ENCODE measurements around the gene SLC35C1. TPM values are rescaled to one million over a fixed set of nuclear protein-coding genes. Genes with fewer than 3 reads are reported as not detected.

SLC35C1 gene
- total RNA-seq, 1 donor from 2014 or later = 3.7 TPM

DNA sequence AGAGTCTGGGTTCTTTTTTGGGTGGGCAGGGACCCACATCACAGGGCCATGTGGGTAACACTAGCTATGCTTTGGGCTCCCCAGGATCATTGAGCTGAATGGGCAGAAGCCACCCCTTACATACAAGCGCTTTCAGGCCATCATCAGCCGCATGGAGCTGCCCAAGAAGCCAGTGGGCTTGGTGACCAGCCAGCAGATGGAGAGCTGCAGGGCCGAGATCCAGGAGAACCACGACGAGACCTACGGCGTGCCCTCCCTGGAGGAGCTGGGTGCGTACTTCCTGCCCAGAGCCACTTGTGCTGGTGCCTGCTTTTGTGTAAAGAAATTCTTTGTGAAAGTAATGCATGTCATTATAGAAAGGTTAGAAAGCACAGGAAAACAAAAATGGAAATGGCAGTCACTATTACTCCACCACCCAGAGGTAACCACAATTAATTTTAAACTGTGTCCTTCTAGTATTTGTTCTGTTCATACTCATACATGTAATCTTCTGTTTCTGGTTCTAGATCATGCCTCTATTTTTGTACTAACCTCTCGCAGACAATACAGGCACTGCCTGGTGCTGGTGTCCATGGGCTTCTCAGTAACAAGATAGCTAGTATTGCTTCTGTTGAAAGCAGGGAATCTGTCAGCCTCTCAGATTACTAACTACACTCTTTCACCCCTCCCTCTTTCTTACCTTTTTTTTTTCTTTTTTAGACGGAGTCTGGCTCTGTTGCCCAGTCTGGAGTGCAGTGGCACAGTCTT lies 56.0 kb downstream of the SLC35C1 start:
- FAIRE-seq (no peak), DNase-seq (ENCODE audit: low spot score in 2 of 2) (no peak)

Other genes with a start within 250 kb of the SLC35C1 start
- gene CHST1, start 139.5 kb upstream of the SLC35C1 start, total RNA-seq = 10.6 TPM
- 40.4 TPM for gene CRY2, start 42.3 kb downstream of the SLC35C1 start, total RNA-seq
- gene MAPK8IP1, start 80.5 kb downstream of the SLC35C1 start, total RNA-seq = 88.9 TPM
- gene FREY1, start 102.1 kb downstream of the SLC35C1 start, total RNA-seq = 1.2 TPM
- 25.3 TPM for gene PEX16, start 112.7 kb downstream of the SLC35C1 start, total RNA-seq
- gene LARGE2, start 117.5 kb downstream of the SLC35C1 start, total RNA-seq = 0.41 TPM